GM12878 (cell line): ENCODE measurements around the gene CSF1R. TPM values are rescaled to one million over a fixed set of nuclear protein-coding genes. Genes with fewer than 3 reads are reported as not detected.

Experiments
- ATAC-seq: fragments of 200-7000 bp; cut with Tn5 transposase; 3 replicates; pipeline ENCODE4 v1.9.1; 2020; ENCODE audit warnings: mild to moderate bottlenecking, moderate library complexity
- BruUV-seq: library from RNA; stranded (reverse); fragments of 400-500 nt; replicated peaks from 2 replicates; lab custom pipeline; 2021; lab: Mats Ljungman, UMichigan
- CTCF ChIA-PET: fragments of 300-600 bp; sonication (Branson Sonifier 250); formaldehyde crosslinking; extraction: SDS; loops from one replicate; lab custom pipeline; 2021; ENCODE audit warnings: inconsistent platforms; lab: Yijun Ruan, JAX
- POLR2A ChIA-PET: fragments of 350-600 bp; formaldehyde crosslinking; extraction: SDS; loops from one replicate; lab custom pipeline; 2021; ENCODE audit warnings: inconsistent platforms; lab: Charles Lee
- RAD21 ChIA-PET: fragments of 300-600 bp; sonication (Branson Sonifier 250); formaldehyde crosslinking; loops from one replicate; lab custom pipeline; 2023; ENCODE audit warnings: antibody characterized with exemption; ENCODE audit not compliant: unreplicated experiment; lab: Charles Lee
- SMC1A ChIA-PET: fragments of 300-600 bp; sonication (Branson Sonifier 250); formaldehyde crosslinking; loops from one replicate; lab custom pipeline; 2023; ENCODE audit not compliant: unreplicated experiment, uncharacterized antibody; lab: Charles Lee
- DNase-seq: peaks from one replicate; pipeline ENCODE4 v3.0.0-alpha.2; 2011; ENCODE audit warnings: low read depth, low spot score
- FAIRE-seq: peaks from 3 replicates; lab custom pipeline; 2011; peaks lifted over from hg19 to GRCh38; lab: Jason Lieb, UNC
- H2AFZ ChIP-seq: 2 replicates; pipeline ENCODE4 v1.6.0; 2011; ENCODE audit warnings: low read depth, low read length, control low read depth; ENCODE audit not compliant: control insufficient read depth
- H3K27ac ChIP-seq: 2 replicates; pipeline ENCODE4 v1.5.1; 2011; ENCODE audit warnings: control low read depth; ENCODE audit not compliant: control insufficient read depth, insufficient read depth
- H3K27me3 ChIP-seq, 2 experiments: replicated peaks in 1 of 2; 2 replicates each; pipeline versions ENCODE4 v1.6.0 to v1.6.1; 2011; ENCODE audit warnings: low read length in 1 of 2; ENCODE audit not compliant: control insufficient read depth in 2 of 2, insufficient read depth in 2 of 2
- H3K36me3 ChIP-seq, 2 experiments: 2 replicates each; pipeline ENCODE4 v1.5.1; 2011; ENCODE audit warnings: low read length in 1 of 2; ENCODE audit not compliant: control insufficient read depth in 2 of 2, insufficient read depth in 2 of 2
- H3K4me1 ChIP-seq: 2 replicates; pipeline ENCODE4 v1.6.1; 2011; ENCODE audit warnings: mild to moderate bottlenecking, low read length, moderate library complexity, mixed read lengths; ENCODE audit not compliant: control insufficient read depth, insufficient read depth
- H3K4me2 ChIP-seq: 2 replicates; pipeline ENCODE4 v1.6.0; 2011; ENCODE audit warnings: control low read depth; ENCODE audit not compliant: control insufficient read depth, insufficient read depth
- H3K4me3 ChIP-seq: fragments of 200-600 bp; sonication (generic); 2 replicates; pipeline ENCODE4 v1.5.1; 2016
- H3K79me2 ChIP-seq: 2 replicates; pipeline ENCODE4 v1.6.0; 2011; ENCODE audit warnings: low read length; ENCODE audit not compliant: control insufficient read depth, insufficient read depth
- H3K9ac ChIP-seq: 2 replicates; pipeline ENCODE4 v1.8.0; 2011; ENCODE audit warnings: low read length, control low read depth, mixed read lengths; ENCODE audit not compliant: control insufficient read depth, insufficient read depth
- H3K9me3 ChIP-seq: replicated peaks from 3 replicates; pipeline ENCODE4 v1.5.1; 2011; ENCODE audit warnings: mild to moderate bottlenecking, low read length; ENCODE audit not compliant: control insufficient read depth, insufficient read depth
- H4K20me1 ChIP-seq: 2 replicates; pipeline ENCODE4 v1.6.0; 2011; ENCODE audit not compliant: control insufficient read depth, insufficient read depth
- BCLAF1 ChIP-seq: fragments of 450-650 bp; IDR thresholded peaks from 2 replicates; pipeline ENCODE4 v1.6.1; 2017; ENCODE audit warnings: antibody characterized with exemption, mild to moderate bottlenecking, moderate library complexity
- CBX3 ChIP-seq: fragments of 200-600 bp; sonication (generic); IDR thresholded peaks from 2 replicates; pipeline ENCODE4 v1.6.1; 2016; ENCODE audit warnings: low read depth, borderline replicate concordance
- CHD4 ChIP-seq: fragments of 200-600 bp; sonication (generic); IDR thresholded peaks from 2 replicates; pipeline ENCODE4 v1.6.1; 2016; ENCODE audit warnings: mild to moderate bottlenecking
- CREM ChIP-seq: IDR thresholded peaks from 2 replicates; pipeline ENCODE4 v1.6.1; 2014; ENCODE audit warnings: antibody characterized with exemption, low read depth
- EED ChIP-seq: sonication (generic); IDR thresholded peaks from 2 replicates; pipeline ENCODE4 v1.6.1; 2016; ENCODE audit warnings: antibody characterized with exemption, low read depth
- EZH2 ChIP-seq: IDR thresholded peaks from 2 replicates; pipeline ENCODE4 v1.6.1; 2012; ENCODE audit warnings: low read depth, mild to moderate bottlenecking, control low read depth, inconsistent platforms, low read length, borderline replicate concordance; ENCODE audit not compliant: control insufficient read depth
- HDAC6 ChIP-seq: fragments of 200-600 bp; sonication (generic); IDR thresholded peaks from one replicate; pipeline ENCODE4 v1.8.0; 2017; ENCODE audit warnings: antibody characterized with exemption; ENCODE audit not compliant: unreplicated experiment
- PAX8 ChIP-seq: fragments of 450-650 bp; IDR thresholded peaks from 2 replicates; pipeline ENCODE4 v1.6.1; 2017; ENCODE audit warnings: mild to moderate bottlenecking, moderate library complexity
- PRDM15 ChIP-seq: fragments of 450-650 bp; formaldehyde crosslinking; IDR thresholded peaks from 2 replicates; pipeline ENCODE4 v1.4.0; 2020; ENCODE audit warnings: mild to moderate bottlenecking, moderate library complexity
- RB1 ChIP-seq: fragments of 450-650 bp; formaldehyde crosslinking; IDR thresholded peaks from 2 replicates; pipeline ENCODE4 v1.6.1; 2017; ENCODE audit warnings: mild to moderate bottlenecking, borderline replicate concordance
- RBBP5 ChIP-seq: fragments of 200-600 bp; sonication (generic); conservative IDR thresholded peaks from 2 replicates; pipeline ENCODE4 v1.6.1; 2016
- SMARCA5 ChIP-seq: fragments of 450-650 bp; IDR thresholded peaks from 2 replicates; pipeline ENCODE4 v1.6.1; 2017; ENCODE audit warnings: mild to moderate bottlenecking
- SMC3 ChIP-seq: IDR thresholded peaks from 2 replicates; pipeline ENCODE4 v1.6.1; 2011; ENCODE audit warnings: low read length, improper control_type of control experiment, borderline replicate concordance
- SREBF2 ChIP-seq: IDR thresholded peaks from 2 replicates; pipeline ENCODE4 v1.6.1; 2012; ENCODE audit warnings: mild to moderate bottlenecking, low read length
- TAF1 ChIP-seq: IDR thresholded peaks from 2 replicates; pipeline ENCODE4 v1.6.1; 2011; ENCODE audit warnings: mild to moderate bottlenecking, low read depth, low read length, borderline replicate concordance
- ZBTB11 ChIP-seq: fragments of 450-650 bp; formaldehyde crosslinking; IDR thresholded peaks from 2 replicates; pipeline ENCODE4 v1.5.0; 2022; ENCODE audit warnings: mild to moderate bottlenecking, missing genetic modification characterization
- WGBS: methylation state at CpG from one replicate; pipeline ENCODE4 v1.1.6; 2016; ENCODE audit warnings: low lambda C conversion rate; ENCODE audit not compliant: insufficient replicate concordance, insufficient coverage; ENCODE audit errors: missing lambda C conversion rate; 5-methylcytosine and 5-hydroxymethylcytosine counted together
- in situ Hi-C: fragments of 300-500 bp; cut with MboI; formaldehyde crosslinking; loops from 9 replicates; pipeline ENCODE4 v1.14.3; 2018; ENCODE audit warnings: mixed read lengths
- intact Hi-C: fragments of 100-400 bp; cut with micrococcal nuclease; formaldehyde crosslinking; loops from one replicate; pipeline ENCODE4 v1.14.2; 2022; ENCODE audit not compliant: unreplicated experiment
- polyA plus RNA-seq, 11 experiments: library from polyadenylated mRNA; depleted of rRNA in 4 of 11; unstranded in 6 of 11; stranded (reverse) in 5 of 11; fragments of >200 nt; fragmentation: Nextera tagmentation in 4 of 11; fragmentation: Illumina TruSeq in 1 of 11; extraction: Ambion mirVana in 4 of 11; extraction: Trizol in 1 of 11; gene quantifications; 1 replicate in 1 of 11; 2 replicates in 10 of 11; pipeline versions ENCODE4 v1.2.1 to v1.2.3, GENCODE V29; 2011 to 2016; ENCODE audit warnings: inconsistent platforms in 2 of 11, missing spikeins in 2 of 11, low read depth in 1 of 11
- total RNA-seq, 4 experiments: library from RNA; depleted of rRNA in 3 of 4; stranded (reverse); fragments of >200 nt in 3 of 4; fragmentation: Illumina TruSeq in 1 of 4; extraction: Trizol in 1 of 4; gene quantifications; 2 replicates each; pipeline versions ENCODE4 v1.2.1 to v1.2.3, GENCODE V29; 2013 to 2021

The CSF1R gene
- total and polyA plus RNA-seq, 10 of the 15 experiments (the other 5 are each of a cell fraction or from before 2014, with no cell fraction given) = 0.35 to 3.6 (median 1.2) TPM

GRCh38 chr5:150082374-150082773 lies 4.0 kb downstream of the CSF1R start:
- RAD21 ChIA-PET = interaction anchor here (1.2 kb wide), 1 partner anchor 39 kb away, joined by 3 read pairs; no protein-coding TSS in a partner anchor
- no peak for TF ChIP-seq CBX3
- TF ChIP-seq EED = no peak
- TF ChIP-seq HDAC6 = no peak
- TF ChIP-seq EZH2 = no peak
- no peak for TF ChIP-seq SMARCA5
- no peak for TF ChIP-seq TAF1
- TF ChIP-seq ZBTB11 (CRISPR knock-in tag) = no peak
- TF ChIP-seq BCLAF1 = no peak
- TF ChIP-seq RBBP5 = no peak
- no peak for TF ChIP-seq SMC3
- TF ChIP-seq SREBF2 = no peak
- no peak for TF ChIP-seq PRDM15 (CRISPR knock-in tag)
- TF ChIP-seq RB1 = no peak
- TF ChIP-seq PAX8 = no peak
- no peak for TF ChIP-seq CHD4
- TF ChIP-seq CREM = no peak

More at GRCh38 chr5:150082374-150082773, 4.0 kb downstream of the CSF1R start:
- Histone ChIP-seq H3K4me2 (peak overlapping the region; percentile 67), H3K4me1 (peaks cover 20% of the 10 kb centered on the region), H3K79me2 (no peaks in the 10 kb centered on the region), H3K27ac (peak overlapping the region; percentile 22; the same call in 1 of the 2 replicates), H3K9me3 (no peaks in the 10 kb centered on the region), H3K4me3 (no peak overlapping the region), H3K27me3 (no peaks in the 10 kb centered on the region), H3K9ac (peak overlapping the region; percentile 4; the same call in 1 of the 2 replicates), H3K36me3 (no peaks in the 10 kb centered on the region), H4K20me1 (no peaks in the 10 kb centered on the region), H2AFZ (peak overlapping the region; percentile 25)
- no TSS peak for BruUV-seq
- in situ Hi-C loops = no loop called here
- ATAC-seq (peak; percentile 55), FAIRE-seq (no peak), DNase-seq (no peak)
- ChIA-PET SMC1A (interaction anchor here (1.7 kb wide), 1 partner anchor 12 kb away, joined by 6 read pairs; no protein-coding TSS in a partner anchor), CTCF (interaction anchor here (0.5 to 1.6 kb wide), 4 partner anchors 8 to 638 kb away, joined by 3 to 6 read pairs (median 3); no protein-coding TSS in a partner anchor), POLR2A (interaction anchor here (1.1 kb wide), 2 partner anchors 73 to 1042 kb away, joined by 3 to 4 read pairs; partner anchors contain the start of gene PDGFRB)
- 26% methylated on average over 3 of the region's 3 CpGs for WGBS
- intact Hi-C loops = no loop called here
